ENCODE data around the gene CTNNA1. TPM values are rescaled to one million over a fixed set of nuclear protein-coding genes. Genes with fewer than 3 reads are reported as not detected.
A peak's percentile ranks its signal among the peaks of the same experiment; 100 is the strongest.
"Not testable (repeated sequence)": the region's sequence is repeated elsewhere in the genome, so short reads cannot be mapped to it uniquely, and the experiment has no call there.

The CTNNA1 gene
- total RNA-seq, 1 donor from 2014 or later: 262 TPM

GRCh38 chr5:138724470-138725146 is 28.6 kb upstream of the CTNNA1 start:
- DNase-seq: no peak

- peak; percentile 14 for DNase-seq
Measured at GRCh38 chr5:138725153-138725817, 27.9 kb upstream of the CTNNA1 start.

- no peak for DNase-seq
Measured at GRCh38 chr5:138725818-138726416, 27.3 kb upstream of the CTNNA1 start.

GRCh38 chr5:138726848-138727247 is 26.4 kb upstream of the CTNNA1 start:
- no peak for DNase-seq

GRCh38 chr5:138730496-138730895 is 22.7 kb upstream of the CTNNA1 start:
- not testable (repeated sequence) for DNase-seq

GRCh38 chr5:138732466-138732865 is 20.8 kb upstream of the CTNNA1 start:
- DNase-seq: no peak

GRCh38 chr5:138732933-138733332 is 20.3 kb upstream of the CTNNA1 start:
- DNase-seq: no peak

GRCh38 chr5:138733509-138733908 is 19.7 kb upstream of the CTNNA1 start:
- no peak for DNase-seq

GRCh38 chr5:138736293-138736692 is 16.9 kb upstream of the CTNNA1 start:
- no peak for DNase-seq

GRCh38 chr5:138737494-138738265 is 15.5 kb upstream of the CTNNA1 start:
- DNase-seq: no peak

GRCh38 chr5:138738399-138738798 is 14.8 kb upstream of the CTNNA1 start:
- DNase-seq: no peak

GRCh38 chr5:138739938-138740337 is 13.3 kb upstream of the CTNNA1 start:
- DNase-seq: no peak

GRCh38 chr5:138743484-138743883 is 9.7 kb upstream of the CTNNA1 start:
- DNase-seq: no peak

- DNase-seq: no peak
Measured at GRCh38 chr5:138745268-138745667, 8.0 kb upstream of the CTNNA1 start.

GRCh38 chr5:138748630-138749081 is 4.6 kb upstream of the CTNNA1 start:
- no peak for DNase-seq

- not testable (repeated sequence) for DNase-seq
Measured at GRCh38 chr5:138751344-138751743, 1.9 kb upstream of the CTNNA1 start.

GRCh38 chr5:138752341-138752950 is 779 bp upstream of the CTNNA1 start:
- DNase-seq: peak; percentile 45

- peak; percentile 90 for DNase-seq
Measured at GRCh38 chr5:138753794-138754698, 821 bp downstream of the CTNNA1 start.

GRCh38 chr5:138754699-138755057 is 1.5 kb downstream of the CTNNA1 start:
- DNase-seq: no peak

GRCh38 chr5:138755084-138755748 is 2.0 kb downstream of the CTNNA1 start:
- no peak for DNase-seq
